Suppressor macrophage treated with lipopolysaccharide for 1 hour (primary cell): ENCODE data around the gene MRAP.

Source experiments
- DNase-seq, 3 donors: peaks; one replicate each; pipeline ENCODE4 v3.0.0-alpha.2; 2020 to 2022

The MRAP gene

GRCh38 chr21:32300117-32300681, 1.5 kb downstream of the MRAP start:
- no peak for DNase-seq

- DNase-seq, result no peak
These were observed 2.9 kb downstream of the MRAP start for GRCh38 chr21:32301596-32301995.

GRCh38 chr21:32302560-32302959, 3.9 kb downstream of the MRAP start:
- no peak for DNase-seq

GRCh38 chr21:32303385-32303784, 4.7 kb downstream of the MRAP start:
- DNase-seq, result no peak

- DNase-seq, result no peak
These were observed 6.3 kb downstream of the MRAP start for GRCh38 chr21:32304998-32305397.

- no peak for DNase-seq
These were observed 7.5 kb downstream of the MRAP start for GRCh38 chr21:32306021-32306780.

GRCh38 chr21:32307706-32308105, 9.1 kb downstream of the MRAP start:
- no peak for DNase-seq

- no peak for DNase-seq
These were observed 10.0 kb downstream of the MRAP start for GRCh38 chr21:32308696-32309095.

- no peak for DNase-seq
These were observed 11.3 kb downstream of the MRAP start for GRCh38 chr21:32309906-32310460.

- DNase-seq, result peak in 2 of 3 donors; percentile 3 to 16
These were observed 12.3 kb downstream of the MRAP start for GRCh38 chr21:32310976-32311375.

- no peak for DNase-seq
These were observed 13.0 kb downstream of the MRAP start for GRCh38 chr21:32311621-32312020.

GRCh38 chr21:32312326-32312725, 13.7 kb downstream of the MRAP start:
- no peak for DNase-seq

- no peak for DNase-seq
These were observed 14.3 kb downstream of the MRAP start for GRCh38 chr21:32312976-32313375.

- no peak for DNase-seq
These were observed 16.2 kb downstream of the MRAP start for GRCh38 chr21:32314806-32315205.

- DNase-seq, result no peak
These were observed 17.0 kb downstream of the MRAP start for GRCh38 chr21:32315511-32316281.

- no peak for DNase-seq
These were observed 17.9 kb downstream of the MRAP start for GRCh38 chr21:32316361-32317215.

- DNase-seq, result no peak
These were observed 19.1 kb downstream of the MRAP start for GRCh38 chr21:32317726-32318125.

GRCh38 chr21:32319012-32319411, 20.4 kb downstream of the MRAP start:
- no peak for DNase-seq

- no peak for DNase-seq
These were observed 21.4 kb downstream of the MRAP start for GRCh38 chr21:32320059-32320458.

GRCh38 chr21:32320726-32321125, 22.1 kb downstream of the MRAP start:
- no peak for DNase-seq

- no peak for DNase-seq
These were observed 22.8 kb downstream of the MRAP start for GRCh38 chr21:32321480-32321879.

- no peak for DNase-seq
These were observed 23.4 kb downstream of the MRAP start for GRCh38 chr21:32322103-32322502.

- no peak for DNase-seq
These were observed 24.0 kb downstream of the MRAP start for GRCh38 chr21:32322676-32323075.
